OCI-LY3 (cell line): ENCODE data around the gene MYH6.

Experiments
- H2AFZ ChIP-seq: fragments of 200-600, 300-600 bp; shearing (Covaris generic); 2 replicates; pipeline ENCODE4 v1.6.0; 2014; ENCODE audit warnings: antibody characterized with exemption, low read depth, low read length
- H3K27ac ChIP-seq: fragments of 200-600, 300-600 bp; sonication (generic); 2 replicates; pipeline ENCODE4 v1.5.1; 2014; ENCODE audit warnings: mild to moderate bottlenecking, low read length, moderate library complexity, mixed read lengths
- H3K27me3 ChIP-seq: fragments of 200-600, 300-600 bp; sonication (generic); 2 replicates; pipeline ENCODE4 v1.6.1; 2014; ENCODE audit warnings: low read depth, low read length, mixed read lengths
- H3K36me3 ChIP-seq: fragments of 200-600, 300-600 bp; sonication (generic); replicated peaks from 2 replicates; pipeline ENCODE3; 2014; ENCODE audit warnings: low read depth, low read length, mixed read lengths
- H3K4me1 ChIP-seq: fragments of 300-600, 200-600 bp; sonication (generic); 2 replicates; pipeline ENCODE4 v1.6.1; 2014; ENCODE audit warnings: low read length, mixed read lengths
- H3K4me2 ChIP-seq: fragments of 200-600, 300-600 bp; sonication (generic); 2 replicates; pipeline ENCODE4 v1.6.1; 2014; ENCODE audit warnings: low read length, mixed read lengths
- H3K4me3 ChIP-seq: fragments of 300-600, 200-600 bp; sonication (generic); 2 replicates; pipeline ENCODE4 v1.5.1; 2014; ENCODE audit warnings: antibody characterized with exemption, mild to moderate bottlenecking, low read length, moderate library complexity
- H3K79me2 ChIP-seq: fragments of 300-600, 200-600 bp; shearing (Covaris generic); 2 replicates; pipeline ENCODE4 v1.6.1; 2014; ENCODE audit warnings: mild to moderate bottlenecking, low read length, mixed read lengths
- H3K9ac ChIP-seq: fragments of 300-600, 200-600 bp; shearing (Covaris generic); 2 replicates; pipeline ENCODE4 v1.6.0; 2014; ENCODE audit warnings: mild to moderate bottlenecking, low read length, moderate library complexity
- H3K9me3 ChIP-seq: fragments of 200-600, 300-600 bp; shearing (Covaris generic); 2 replicates; pipeline ENCODE4 v1.6.1; 2014; ENCODE audit warnings: low read length, mixed read lengths; ENCODE audit not compliant: insufficient read depth
- H4K20me1 ChIP-seq: fragments of 200-600, 300-600 bp; sonication (generic); 2 replicates; pipeline ENCODE4 v1.6.1; 2016; ENCODE audit warnings: low read length, mixed read lengths; ENCODE audit not compliant: insufficient read depth
- EZH2phosphoT487 ChIP-seq: fragments of 200-600 bp; shearing (Covaris generic); IDR thresholded peaks from 2 replicates; pipeline ENCODE4 v1.6.1; 2018; ENCODE audit warnings: antibody characterized with exemption, mixed run types, low read depth
- TF ChIP-seq, protein P1 (sequence below): fragments of 200-600, 300-600 bp; sonication (generic); IDR thresholded peaks from 2 replicates; pipeline ENCODE4 v1.5.1; 2014; ENCODE audit warnings: antibody characterized with exemption, low read length, low read depth

MYH6 gene

DNA sequence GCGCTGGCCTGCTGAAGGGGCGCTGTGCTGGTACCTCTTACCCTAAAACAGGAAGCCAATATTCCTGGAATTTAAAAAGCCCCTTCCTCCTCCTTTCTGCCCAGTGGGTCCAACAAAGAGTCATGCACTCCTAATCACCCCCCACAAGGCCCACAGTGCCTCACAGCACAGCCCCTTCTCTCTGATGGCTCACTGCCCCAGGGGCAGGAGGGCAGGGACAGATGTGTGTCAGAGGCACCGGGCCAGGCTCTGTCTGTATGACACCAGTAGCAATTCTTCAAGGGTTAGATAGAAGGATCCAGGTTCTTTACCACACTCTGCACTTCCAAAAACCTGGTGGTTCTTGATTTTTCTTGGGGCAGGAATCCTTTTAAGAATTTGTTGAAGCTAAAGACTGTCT, 8.9 kb downstream of the MYH6 start:
- Histone ChIP-seq H3K36me3 (no peaks in the 10 kb centered on the region), H3K9ac (no peak overlapping the region), H3K4me3 (no peak overlapping the region), H3K27ac (no peak overlapping the region), H3K79me2 (no peaks in the 10 kb centered on the region), H3K4me2 (no peak overlapping the region), H2AFZ (no peak overlapping the region), H3K9me3 (no peaks in the 10 kb centered on the region), H3K4me1 (peaks cover 25% of the 10 kb centered on the region), H3K27me3 (no peaks in the 10 kb centered on the region), H4K20me1 (no peaks in the 10 kb centered on the region)
- no peak for TF ChIP-seq EZH2phosphoT487
- TF ChIP-seq, protein P1, sequence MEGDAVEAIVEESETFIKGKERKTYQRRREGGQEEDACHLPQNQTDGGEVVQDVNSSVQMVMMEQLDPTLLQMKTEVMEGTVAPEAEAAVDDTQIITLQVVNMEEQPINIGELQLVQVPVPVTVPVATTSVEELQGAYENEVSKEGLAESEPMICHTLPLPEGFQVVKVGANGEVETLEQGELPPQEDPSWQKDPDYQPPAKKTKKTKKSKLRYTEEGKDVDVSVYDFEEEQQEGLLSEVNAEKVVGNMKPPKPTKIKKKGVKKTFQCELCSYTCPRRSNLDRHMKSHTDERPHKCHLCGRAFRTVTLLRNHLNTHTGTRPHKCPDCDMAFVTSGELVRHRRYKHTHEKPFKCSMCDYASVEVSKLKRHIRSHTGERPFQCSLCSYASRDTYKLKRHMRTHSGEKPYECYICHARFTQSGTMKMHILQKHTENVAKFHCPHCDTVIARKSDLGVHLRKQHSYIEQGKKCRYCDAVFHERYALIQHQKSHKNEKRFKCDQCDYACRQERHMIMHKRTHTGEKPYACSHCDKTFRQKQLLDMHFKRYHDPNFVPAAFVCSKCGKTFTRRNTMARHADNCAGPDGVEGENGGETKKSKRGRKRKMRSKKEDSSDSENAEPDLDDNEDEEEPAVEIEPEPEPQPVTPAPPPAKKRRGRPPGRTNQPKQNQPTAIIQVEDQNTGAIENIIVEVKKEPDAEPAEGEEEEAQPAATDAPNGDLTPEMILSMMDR: no peak

- H4K20me1 ChIP-seq: no peaks in the 10 kb centered on the region
- H3K9ac ChIP-seq: no peak overlapping the region
- H3K4me1 ChIP-seq: peaks cover 19% of the 10 kb centered on the region
- H3K4me2 ChIP-seq: no peak overlapping the region
- no peak overlapping the region for H2AFZ ChIP-seq
- no peak overlapping the region for H3K4me3 ChIP-seq
- H3K9me3 ChIP-seq: no peaks in the 10 kb centered on the region
- H3K27ac ChIP-seq: no peak overlapping the region
- H3K79me2 ChIP-seq: no peaks in the 10 kb centered on the region
- peaks cover 3% of the 10 kb centered on the region; the same call in 1 of the 2 replicates for H3K27me3 ChIP-seq
- no peak for TF ChIP-seq EZH2phosphoT487
- TF ChIP-seq, protein P1: no peak
- no peaks in the 10 kb centered on the region for H3K36me3 ChIP-seq
Measured at GRCh38 chr14:23398348-23398747, 9.7 kb downstream of the MYH6 start.

DNA sequence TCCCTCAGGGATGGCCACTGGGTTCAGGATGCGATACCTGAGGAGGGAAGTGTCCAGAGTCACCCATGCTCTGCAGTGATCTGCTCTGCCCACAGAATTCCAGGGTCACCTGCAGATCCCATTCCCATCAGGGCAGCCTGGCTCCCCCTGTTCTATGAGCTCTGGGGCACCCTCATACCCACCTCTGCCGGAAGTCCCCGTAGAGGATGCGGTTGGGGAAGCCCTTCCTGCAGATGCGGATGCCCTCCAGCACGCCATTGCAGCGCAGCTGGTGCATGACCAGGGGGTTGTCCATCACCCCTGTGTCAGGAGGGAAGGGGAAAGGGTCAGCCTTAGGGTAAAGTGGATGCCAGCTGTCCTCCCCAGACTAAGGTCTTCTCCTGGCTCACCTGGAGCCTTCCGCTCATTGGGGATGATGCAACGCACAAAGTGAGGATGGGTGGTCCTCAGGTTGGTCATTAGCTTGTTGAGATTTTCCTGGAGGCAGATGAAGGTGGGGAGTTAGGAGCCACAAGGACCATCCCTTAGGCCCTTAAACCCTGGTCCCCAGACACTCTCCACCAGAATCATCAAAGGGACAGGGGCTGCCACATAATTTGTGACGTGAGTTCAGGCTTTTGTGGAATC, 11.2 kb downstream of the MYH6 start:
- Histone ChIP-seq H3K4me1 (peaks cover 7% of the 10 kb centered on the region), H3K27ac (no peak overlapping the region), H3K36me3 (no peaks in the 10 kb centered on the region), H3K4me3 (no peak overlapping the region), H3K9ac (no peak overlapping the region), H3K9me3 (no peaks in the 10 kb centered on the region), H4K20me1 (no peaks in the 10 kb centered on the region), H3K79me2 (no peaks in the 10 kb centered on the region), H3K27me3 (peaks cover 7% of the 10 kb centered on the region), H3K4me2 (no peak overlapping the region), H2AFZ (no peak overlapping the region)
- TF ChIP-seq EZH2phosphoT487: no peak
- TF ChIP-seq, protein P1: no peak

GRCh38 chr14:23396126-23396525, 11.9 kb downstream of the MYH6 start:
- H3K27ac ChIP-seq: no peak overlapping the region
- H3K9me3 ChIP-seq: no peaks in the 10 kb centered on the region
- H3K9ac ChIP-seq: no peak overlapping the region
- TF ChIP-seq, protein P1: no peak
- TF ChIP-seq EZH2phosphoT487: no peak
- no peak overlapping the region for H3K4me2 ChIP-seq
- H4K20me1 ChIP-seq: no peaks in the 10 kb centered on the region
- peaks cover 5% of the 10 kb centered on the region for H3K4me1 ChIP-seq
- H3K79me2 ChIP-seq: no peaks in the 10 kb centered on the region
- no peaks in the 10 kb centered on the region for H3K36me3 ChIP-seq
- no peak overlapping the region for H2AFZ ChIP-seq
- H3K27me3 ChIP-seq: peaks cover 11% of the 10 kb centered on the region
- no peak overlapping the region for H3K4me3 ChIP-seq
